ENCODE results near the gene DDHD1. TPM values are rescaled to one million over a fixed set of nuclear protein-coding genes. Genes with fewer than 3 reads are reported as not detected.

Gene DDHD1
- total RNA-seq, 1 experiment from 2014 or later, result 10.6 TPM

GRCh38 chr14:53043027-53043581, 110.0 kb downstream of the DDHD1 start:
- H3K9me2 ChIP-seq (replicated peaks; ENCODE audit: low read length), result no peaks in the 10 kb centered on the region
- BruUV-seq (replicated peaks), result no TSS peak
- peaks cover 11% of the 10 kb centered on the region for H3K4me1 ChIP-seq (ENCODE audit: insufficient read depth, low read length)
- no peaks in the 10 kb centered on the region for H3K27me3 ChIP-seq (ENCODE audit: low read length)
- ChIA-PET POLR2A (ENCODE audit: unreplicated experiment) (interaction anchor here (0.6 kb wide), 1 partner anchor 1742 kb away, joined by 6 read pairs; no protein-coding TSS in a partner anchor), CTCF (interaction anchor here (0.6 kb wide), 1 partner anchor 264 kb away, joined by 3 read pairs; no protein-coding TSS in a partner anchor)
- no peak overlapping the region for H3K9ac ChIP-seq (ENCODE audit: low read length)
- no peak overlapping the region for H3K4me3 ChIP-seq (ENCODE audit: low read length)
- H3K36me3 ChIP-seq (ENCODE audit: low read depth, low read length), result peaks cover 7% of the 10 kb centered on the region; the same call in 1 of the 2 replicates
- TF ChIP-seq EZH2 (IDR thresholded peaks at IDR 0.05; ENCODE audit: low read length, unreplicated experiment) (no peak), CTCF (conservative IDR thresholded peaks at IDR 0.05; ENCODE audit: low read depth, low read length) (no peak), EZH2phosphoT487 (IDR thresholded peaks at IDR 0.05; ENCODE audit: borderline replicate concordance, low read length) (no peak)
- no peaks in the 10 kb centered on the region for H3K9me3 ChIP-seq (ENCODE audit: low read length)
- ATAC-seq (no peak), DNase-seq (no peak)
- H2AFZ ChIP-seq (ENCODE audit: low read length), result no peak overlapping the region
- intact Hi-C loops (cut with micrococcal nuclease), result no loop called here
- H3K4me2 ChIP-seq (ENCODE audit: low read length), result no peak overlapping the region
- no peaks in the 10 kb centered on the region for H4K20me1 ChIP-seq (ENCODE audit: low read length)
- no peak overlapping the region for H3K27ac ChIP-seq (ENCODE audit: low read length)
- no peaks in the 10 kb centered on the region for H3K79me2 ChIP-seq (ENCODE audit: low read length)
- no peaks in the 10 kb centered on the region for H3F3A ChIP-seq (ENCODE audit: low read length, unreplicated experiment)

- Histone ChIP-seq H2AFZ (ENCODE audit: low read length) (no peak overlapping the region), H3K27ac (ENCODE audit: low read length) (no peak overlapping the region), H3K4me3 (ENCODE audit: low read length) (no peak overlapping the region), H4K20me1 (ENCODE audit: low read length) (no peaks in the 10 kb centered on the region), H3F3A (ENCODE audit: low read length, unreplicated experiment) (no peaks in the 10 kb centered on the region), H3K27me3 (ENCODE audit: low read length) (no peaks in the 10 kb centered on the region), H3K9me2 (replicated peaks; ENCODE audit: low read length) (no peaks in the 10 kb centered on the region), H3K79me2 (ENCODE audit: low read length) (no peaks in the 10 kb centered on the region), H3K4me1 (ENCODE audit: insufficient read depth, low read length) (peaks cover 11% of the 10 kb centered on the region), H3K9ac (ENCODE audit: low read length) (no peak overlapping the region), H3K36me3 (ENCODE audit: low read depth, low read length) (peaks cover 7% of the 10 kb centered on the region; the same call in 1 of the 2 replicates), H3K4me2 (ENCODE audit: low read length) (no peak overlapping the region), H3K9me3 (ENCODE audit: low read length) (no peaks in the 10 kb centered on the region)
- ATAC-seq (no peak), DNase-seq (no peak)
- no TSS peak for BruUV-seq (replicated peaks)
- intact Hi-C loops (cut with micrococcal nuclease), result no loop called here
- TF ChIP-seq EZH2phosphoT487 (IDR thresholded peaks at IDR 0.05; ENCODE audit: borderline replicate concordance, low read length), result no peak
- no peak for TF ChIP-seq CTCF (conservative IDR thresholded peaks at IDR 0.05; ENCODE audit: low read depth, low read length)
- no peak for TF ChIP-seq EZH2 (IDR thresholded peaks at IDR 0.05; ENCODE audit: low read length, unreplicated experiment)
- CTCF ChIA-PET, result interaction anchor here (0.6 kb wide), 1 partner anchor 264 kb away, joined by 3 read pairs; no protein-coding TSS in a partner anchor
- POLR2A ChIA-PET (ENCODE audit: unreplicated experiment), result interaction anchor here (0.6 kb wide), 1 partner anchor 1742 kb away, joined by 6 read pairs; no protein-coding TSS in a partner anchor
These were observed 110.6 kb downstream of the DDHD1 start for GRCh38 chr14:53042480-53042879.

- no TSS peak for BruUV-seq (replicated peaks)
- H3K9me2 ChIP-seq (replicated peaks; ENCODE audit: low read length), result no peaks in the 10 kb centered on the region
- H3K36me3 ChIP-seq (ENCODE audit: low read depth, low read length), result peaks cover 7% of the 10 kb centered on the region; the same call in 1 of the 2 replicates
- H2AFZ ChIP-seq (ENCODE audit: low read length), result no peak overlapping the region
- TF ChIP-seq EZH2phosphoT487 (IDR thresholded peaks at IDR 0.05; ENCODE audit: borderline replicate concordance, low read length) (no peak), CTCF (conservative IDR thresholded peaks at IDR 0.05; ENCODE audit: low read depth, low read length) (no peak), EZH2 (IDR thresholded peaks at IDR 0.05; ENCODE audit: low read length, unreplicated experiment) (no peak)
- H3K27me3 ChIP-seq (ENCODE audit: low read length), result no peaks in the 10 kb centered on the region
- CTCF ChIA-PET, result no interaction called here
- H4K20me1 ChIP-seq (ENCODE audit: low read length), result no peaks in the 10 kb centered on the region
- no peaks in the 10 kb centered on the region for H3K9me3 ChIP-seq (ENCODE audit: low read length)
- H3F3A ChIP-seq (ENCODE audit: low read length, unreplicated experiment), result no peaks in the 10 kb centered on the region
- DNase-seq, result no peak
- H3K4me3 ChIP-seq (ENCODE audit: low read length), result no peak overlapping the region
- no peak overlapping the region for H3K9ac ChIP-seq (ENCODE audit: low read length)
- intact Hi-C loops (cut with micrococcal nuclease), result no loop called here
- H3K4me1 ChIP-seq (ENCODE audit: insufficient read depth, low read length), result peaks cover 11% of the 10 kb centered on the region
- no peak overlapping the region for H3K27ac ChIP-seq (ENCODE audit: low read length)
- no peak overlapping the region for H3K4me2 ChIP-seq (ENCODE audit: low read length)
- POLR2A ChIA-PET (ENCODE audit: unreplicated experiment), result no interaction called here
- H3K79me2 ChIP-seq (ENCODE audit: low read length), result no peaks in the 10 kb centered on the region
- ATAC-seq, result no peak
These were observed 112.1 kb downstream of the DDHD1 start for GRCh38 chr14:53041067-53041466.
